ENCODE measurements around the gene KDM4D.
"Not testable (repeated sequence)": the region's sequence is repeated elsewhere in the genome, so short reads cannot be mapped to it uniquely, and the experiment has no call there.

Gene KDM4D

DNA sequence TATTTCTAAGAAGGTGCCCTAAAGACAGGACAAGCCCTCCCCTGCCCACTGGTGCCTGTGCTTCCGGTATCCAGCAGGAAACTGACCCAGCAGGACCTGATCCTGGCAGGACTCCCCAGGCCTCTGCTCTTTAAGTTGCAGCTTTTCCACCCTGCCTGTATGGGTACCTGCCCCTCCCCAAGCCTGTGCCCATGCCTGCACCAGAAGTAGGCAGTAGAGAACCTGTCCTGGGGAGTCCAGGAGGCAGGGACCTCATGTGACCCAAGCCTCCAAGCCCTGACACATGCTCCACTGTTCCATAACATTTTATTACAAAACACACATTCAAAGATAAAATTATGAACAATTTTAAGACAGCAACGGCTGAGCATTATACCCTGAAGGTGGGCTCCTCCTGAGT is 14.3 kb upstream of the KDM4D start:
- no peak for DNase-seq

DNA sequence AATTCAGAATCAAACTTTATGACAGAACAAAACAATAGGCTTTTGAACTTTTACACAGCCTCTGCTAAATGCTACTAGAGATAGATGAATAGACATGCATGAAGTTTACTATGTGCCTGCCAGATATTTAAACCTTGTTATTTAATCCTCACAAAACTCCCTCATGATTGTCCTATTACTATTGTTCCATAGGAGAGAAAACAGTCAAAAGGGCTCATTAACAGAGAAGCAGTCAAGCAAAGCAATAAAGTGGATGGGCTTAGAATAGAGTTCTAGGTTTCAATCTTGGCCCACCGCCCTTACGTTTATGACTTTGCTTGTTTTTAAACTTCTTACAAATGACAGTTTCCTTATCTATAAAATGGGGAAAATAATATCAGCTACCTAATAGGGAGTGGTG is 13.0 kb upstream of the KDM4D start:
- DNase-seq: no peak

DNA sequence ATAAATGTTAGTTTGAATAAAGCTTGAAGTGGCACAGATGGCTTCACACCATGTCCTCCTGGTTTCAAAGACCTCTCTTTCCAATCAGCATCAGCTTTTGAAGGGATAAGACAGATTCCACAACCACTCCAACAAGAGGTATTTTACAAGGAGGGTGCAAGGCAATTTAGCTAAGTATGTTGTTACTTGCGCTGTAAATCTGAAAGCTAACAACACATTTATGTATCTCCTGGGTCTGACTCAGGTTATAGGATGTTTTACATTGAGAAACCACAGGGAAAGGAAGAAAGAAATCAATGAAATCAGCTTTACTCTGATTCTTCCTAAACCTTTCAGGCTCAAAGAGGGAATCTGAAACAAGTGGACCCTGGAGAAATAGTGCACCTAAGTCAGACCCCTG is 12.3 kb upstream of the KDM4D start:
- no peak for DNase-seq

DNA sequence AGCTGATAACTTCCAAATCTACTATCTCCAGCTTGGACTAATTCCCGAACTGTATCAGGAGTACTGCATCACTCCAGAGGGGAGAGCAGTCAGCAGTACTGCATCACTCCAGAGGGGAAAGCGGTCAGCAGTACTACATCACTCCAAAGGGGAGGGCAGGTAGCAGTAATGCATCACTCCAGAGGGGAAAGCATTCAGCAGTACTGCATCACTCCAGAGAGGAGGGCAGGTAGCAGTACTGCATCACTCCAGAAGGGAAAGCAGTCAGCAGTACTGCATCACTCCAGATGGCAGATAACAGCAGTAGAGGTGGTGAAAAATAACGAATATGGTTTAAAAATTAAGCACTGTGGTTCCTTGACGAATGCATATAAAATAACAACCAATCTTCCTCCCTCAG is 8.6 kb upstream of the KDM4D start:
- DNase-seq: no peak

DNA sequence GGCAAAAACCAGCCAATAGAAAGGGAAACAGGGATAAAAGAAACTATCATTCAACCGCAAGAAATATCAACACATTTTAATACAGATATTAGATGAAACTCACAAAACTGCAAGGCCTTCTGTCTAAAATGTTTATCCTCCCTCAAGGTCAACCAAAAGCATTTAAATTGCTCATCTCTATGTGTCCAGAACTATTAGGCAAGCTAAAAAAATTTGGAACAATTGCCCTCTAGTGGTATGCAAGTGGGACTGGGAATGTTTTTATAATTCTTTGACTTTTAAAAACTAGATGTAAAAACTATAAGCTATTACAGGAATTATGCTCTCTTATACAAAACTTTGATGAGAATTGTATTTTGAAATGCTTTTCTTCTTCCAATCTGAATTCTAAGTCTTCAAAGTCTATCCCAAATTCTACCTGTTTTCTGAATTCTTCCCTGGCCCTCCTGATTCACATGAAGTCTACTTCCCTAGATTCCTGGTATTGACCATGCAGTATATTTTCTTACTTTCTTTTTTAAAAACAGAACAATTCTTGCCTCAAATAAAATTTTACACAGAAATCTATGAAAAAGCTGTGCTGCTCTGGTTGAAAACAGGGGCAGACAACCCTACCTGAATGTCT is 5.1 kb upstream of the KDM4D start:
- DNase-seq: peak; percentile 21

DNA sequence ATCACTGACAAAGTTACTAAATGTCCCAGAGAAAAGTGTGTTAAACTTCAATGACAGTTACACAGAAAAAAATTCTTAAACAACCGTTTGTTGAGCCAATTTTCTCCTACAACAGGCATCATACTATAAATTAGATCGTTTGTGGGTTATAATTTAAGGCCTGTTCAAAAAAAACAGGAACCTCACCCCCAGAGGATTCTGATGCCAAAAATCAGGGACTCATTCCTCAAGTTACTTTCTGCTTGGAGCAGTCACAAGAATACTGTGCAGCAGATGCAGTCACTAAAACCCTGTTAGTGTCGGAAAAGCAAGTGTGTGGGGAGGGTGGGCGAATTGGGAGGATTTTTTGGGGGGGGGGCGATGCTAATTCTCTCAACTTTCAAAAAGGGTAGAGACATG is 810 bp upstream of the KDM4D start:
- no peak for DNase-seq

DNA sequence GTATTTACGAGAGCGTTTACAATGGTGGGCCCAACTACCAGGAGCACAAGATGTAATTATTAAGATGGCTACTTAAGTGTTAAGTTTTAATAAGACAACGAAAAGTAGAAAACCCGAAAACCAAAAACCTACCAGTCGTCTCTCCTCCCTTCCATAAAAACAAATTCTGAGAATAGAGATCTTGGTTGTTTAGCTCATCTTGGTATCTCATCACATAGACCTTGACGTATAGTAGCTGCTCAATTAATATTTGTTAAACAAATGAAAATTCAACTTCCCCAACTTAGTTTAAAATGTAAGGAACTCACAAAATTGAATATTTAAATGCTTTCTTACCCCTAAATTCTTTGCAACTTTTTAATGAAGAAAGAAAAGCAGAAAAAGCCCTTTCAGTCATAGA is 669 bp downstream of the KDM4D start:
- DNase-seq: no peak

DNA sequence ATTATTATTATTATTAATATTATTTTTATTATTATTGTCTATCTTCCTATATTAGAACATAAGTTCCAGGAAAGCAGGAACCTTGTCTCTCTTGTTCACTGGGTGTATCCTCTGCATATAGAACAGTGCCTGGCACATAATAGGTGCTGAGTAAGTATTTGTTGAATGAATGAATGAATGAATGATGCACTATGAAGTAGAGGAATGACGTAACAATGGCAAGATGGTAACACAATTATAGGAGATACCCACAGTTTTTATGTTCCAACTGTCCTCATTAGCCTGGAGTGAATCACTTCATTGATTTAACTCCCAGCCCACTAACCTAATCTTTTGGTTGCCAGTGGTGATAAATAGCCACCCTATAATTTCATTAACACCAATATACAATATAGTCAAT is 2.1 kb downstream of the KDM4D start:
- no peak for DNase-seq

DNA sequence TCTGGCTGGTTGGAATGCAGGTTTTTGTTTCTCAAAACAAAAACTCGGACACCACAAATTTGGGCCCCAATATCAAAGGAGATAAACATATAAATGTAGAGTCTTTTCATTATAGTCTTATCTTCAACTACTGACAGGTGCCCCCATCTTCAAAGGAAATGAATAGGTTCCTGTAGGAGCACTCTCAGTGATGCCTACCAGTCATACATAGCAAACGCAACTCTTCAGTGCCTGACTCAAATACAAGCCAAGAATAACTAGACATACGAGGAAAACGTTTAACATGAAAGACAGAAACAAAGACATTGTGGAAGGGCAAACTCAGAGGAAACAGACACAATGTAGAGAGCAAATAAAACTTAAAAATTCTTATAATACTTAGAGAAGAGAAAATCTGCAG is 13.9 kb downstream of the KDM4D start:
- no peak for DNase-seq

DNA sequence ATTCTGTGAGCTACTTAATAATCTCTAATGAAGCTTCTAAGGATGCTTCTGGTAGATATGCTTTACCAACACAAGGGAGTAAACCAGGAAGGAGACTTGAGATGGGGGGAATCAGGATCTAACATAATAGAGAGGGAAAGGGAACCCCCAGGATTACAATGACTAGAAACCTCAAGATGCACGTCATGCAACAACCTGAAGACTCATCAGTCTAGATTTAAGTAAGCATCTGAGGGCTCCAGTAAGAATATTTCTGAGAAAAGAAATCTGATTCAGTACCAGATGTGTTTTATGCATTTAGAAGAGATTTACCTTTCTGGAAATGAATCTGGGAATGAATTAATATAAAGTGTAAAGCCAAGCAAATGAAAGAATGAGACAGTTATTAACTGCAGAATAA is 15.2 kb downstream of the KDM4D start:
- no peak for DNase-seq

DNA sequence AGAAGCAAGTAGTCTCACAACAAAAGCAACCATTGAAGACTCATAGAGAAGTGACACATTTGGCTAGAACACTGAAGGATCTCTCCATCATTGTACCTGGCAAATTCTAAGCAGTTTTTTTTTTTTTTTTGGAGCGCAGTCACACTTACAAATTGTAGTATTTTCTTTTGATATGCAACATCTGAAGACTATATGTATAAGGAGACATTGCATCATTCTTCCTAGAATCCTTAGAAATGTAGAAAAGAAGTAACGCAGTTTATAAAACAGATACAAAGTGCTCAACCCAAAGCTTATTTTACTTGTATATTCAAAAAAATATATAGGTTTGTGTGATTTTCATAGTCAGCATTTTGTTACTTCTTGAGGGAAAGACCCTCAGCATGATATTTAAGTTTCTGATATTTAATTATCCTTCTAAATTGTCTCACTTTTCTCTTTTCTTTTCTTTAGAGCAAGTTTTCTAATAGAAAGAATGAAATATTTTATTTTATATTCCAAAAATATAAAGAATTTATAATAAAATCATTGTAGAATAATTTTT is 20.0 kb downstream of the KDM4D start:
- DNase-seq: no peak

DNA sequence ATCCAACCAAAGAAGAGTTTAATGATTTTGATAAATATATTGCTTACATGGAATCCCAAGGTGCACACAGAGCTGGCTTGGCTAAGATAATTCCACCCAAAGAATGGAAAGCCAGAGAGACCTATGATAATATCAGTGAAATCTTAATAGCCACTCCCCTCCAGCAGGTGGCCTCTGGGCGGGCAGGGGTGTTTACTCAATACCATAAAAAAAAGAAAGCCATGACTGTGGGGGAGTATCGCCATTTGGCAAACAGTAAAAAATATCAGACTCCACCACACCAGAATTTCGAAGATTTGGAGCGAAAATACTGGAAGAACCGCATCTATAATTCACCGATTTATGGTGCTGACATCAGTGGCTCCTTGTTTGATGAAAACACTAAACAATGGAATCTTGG is 23.9 kb downstream of the KDM4D start:
- DNase-seq: no peak

DNA sequence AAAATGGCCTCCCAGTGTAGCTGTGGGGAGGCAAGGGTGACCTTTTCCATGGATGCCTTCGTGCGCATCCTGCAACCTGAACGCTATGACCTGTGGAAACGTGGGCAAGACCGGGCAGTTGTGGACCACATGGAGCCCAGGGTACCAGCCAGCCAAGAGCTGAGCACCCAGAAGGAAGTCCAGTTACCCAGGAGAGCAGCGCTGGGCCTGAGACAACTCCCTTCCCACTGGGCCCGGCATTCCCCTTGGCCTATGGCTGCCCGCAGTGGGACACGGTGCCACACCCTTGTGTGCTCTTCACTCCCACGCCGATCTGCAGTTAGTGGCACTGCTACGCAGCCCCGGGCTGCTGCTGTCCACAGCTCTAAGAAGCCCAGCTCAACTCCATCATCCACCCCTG is 24.8 kb downstream of the KDM4D start:
- no peak for DNase-seq

DNA sequence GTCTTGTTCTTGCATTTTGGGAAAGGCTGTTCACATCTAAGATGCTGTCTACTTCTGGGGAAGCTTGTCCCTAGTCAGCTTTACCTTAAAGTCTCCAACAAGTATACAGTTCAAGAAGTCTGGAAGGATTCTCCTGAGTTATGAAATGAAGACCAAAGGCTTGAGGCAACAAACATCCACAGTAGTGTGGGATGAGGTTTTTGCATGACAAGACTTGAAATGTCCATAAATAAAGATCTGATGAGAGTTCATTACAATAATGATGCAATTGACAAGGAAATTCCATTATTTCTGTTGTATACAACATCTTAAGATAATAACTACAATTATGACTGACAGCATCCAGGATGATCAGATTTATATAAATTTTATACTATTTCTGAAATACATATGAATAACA is 30.2 kb downstream of the KDM4D start:
- no peak for DNase-seq

DNA sequence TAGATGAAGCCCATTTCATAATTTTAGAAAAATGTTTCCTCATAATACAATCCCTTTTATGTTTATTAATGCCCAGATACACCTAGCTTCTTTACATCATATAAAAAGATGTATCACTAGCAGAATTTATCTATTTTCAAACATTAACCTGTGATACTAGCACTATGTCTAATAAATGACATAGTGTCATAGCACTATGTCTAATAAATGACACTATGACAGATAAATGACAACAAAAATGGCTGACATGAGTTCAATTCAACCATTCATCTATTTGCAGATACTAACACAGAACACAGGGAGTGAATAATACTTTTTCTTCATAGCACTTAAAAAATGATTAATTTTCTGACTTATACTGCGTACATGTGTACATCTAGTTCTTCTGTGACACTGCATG is 32.1 kb downstream of the KDM4D start:
- DNase-seq: no peak

DNA sequence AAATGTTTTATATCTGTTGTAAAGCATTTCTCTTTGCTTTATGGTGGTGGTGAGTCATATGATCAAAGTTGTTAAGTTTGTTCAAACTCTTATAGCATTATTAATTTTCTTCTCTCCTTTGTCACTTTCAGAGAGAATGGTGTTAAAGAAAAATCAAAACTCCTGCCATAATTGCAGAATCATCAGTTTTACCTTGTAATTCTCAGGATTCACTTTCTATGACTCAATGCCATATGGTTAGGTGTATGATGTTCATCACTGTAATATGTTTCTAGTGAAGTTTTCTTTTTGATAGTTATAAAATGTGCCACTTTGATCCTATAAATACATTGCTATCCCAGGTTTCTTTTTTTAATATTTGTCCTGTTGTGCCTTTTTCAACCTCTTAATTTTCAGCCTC is 37.9 kb downstream of the KDM4D start:
- no peak for DNase-seq

DNA sequence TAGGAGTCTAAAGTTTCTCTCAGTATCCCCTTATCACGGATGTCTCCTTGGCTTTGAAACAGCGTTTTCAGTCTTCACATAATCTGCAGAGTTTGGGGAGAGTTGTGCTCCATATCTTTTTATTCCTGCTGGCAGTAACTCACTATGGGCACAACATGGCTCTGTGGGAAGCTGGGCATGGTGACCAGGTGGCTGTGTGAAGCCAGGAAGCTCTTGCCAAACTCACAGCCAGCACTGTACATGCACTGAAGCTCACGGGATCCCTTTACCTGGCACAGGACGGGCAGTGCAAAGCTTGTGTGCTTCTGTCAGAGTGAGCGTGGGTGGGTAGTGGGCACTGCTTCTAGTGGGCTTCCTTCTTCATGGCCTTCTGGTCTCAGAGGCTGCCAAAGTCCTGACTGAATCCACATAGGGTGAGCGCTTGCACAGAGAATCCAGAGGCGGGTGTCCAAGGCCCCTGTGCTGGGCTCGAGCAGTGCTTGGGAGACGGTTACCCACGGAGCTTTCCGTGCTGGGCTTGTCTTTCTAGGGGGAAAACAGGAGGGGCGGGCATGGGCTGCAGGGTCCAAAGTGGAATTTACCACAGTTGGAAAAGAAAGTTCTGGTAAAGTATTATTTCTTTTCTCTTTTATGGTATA is 40.8 kb downstream of the KDM4D start:
- no peak for DNase-seq

DNA sequence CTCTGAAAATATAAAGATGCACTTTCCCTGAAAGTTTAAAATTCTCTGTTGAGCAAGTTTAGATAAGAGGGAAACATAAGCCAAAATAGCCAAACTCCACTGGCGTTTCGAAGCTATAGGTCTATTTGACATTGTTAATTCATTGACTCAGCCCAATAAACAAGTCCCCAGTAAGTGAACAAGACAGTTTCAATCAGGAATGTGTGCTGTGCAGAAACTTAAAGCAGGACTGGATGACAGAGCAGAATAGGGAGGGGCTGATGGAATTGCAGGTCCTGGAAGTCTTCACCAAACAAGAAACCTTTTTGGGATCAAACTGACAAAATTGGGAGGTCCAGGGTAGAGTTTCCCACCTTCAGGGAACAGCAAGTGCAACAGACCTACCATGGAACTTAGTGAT is 42.6 kb downstream of the KDM4D start:
- DNase-seq: no peak

DNA sequence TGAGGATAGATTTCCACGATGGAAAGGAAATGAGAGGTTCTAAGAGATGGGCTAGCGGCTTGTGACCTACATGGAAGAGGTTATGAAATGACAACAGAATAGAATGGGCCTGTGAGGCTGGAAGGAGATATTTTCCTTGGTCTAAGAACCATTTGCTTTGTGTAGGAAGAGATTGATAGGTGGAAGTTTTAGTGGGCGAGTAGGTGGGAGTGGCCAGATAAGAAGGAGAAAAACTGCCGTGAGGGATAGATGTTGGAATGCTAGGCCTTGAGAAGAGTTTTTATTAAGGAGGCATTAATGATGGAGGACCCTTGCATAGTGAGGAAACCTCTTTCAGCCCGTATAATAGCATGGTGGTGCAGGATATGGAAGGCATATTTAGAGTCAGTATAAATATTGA is 48.0 kb downstream of the KDM4D start:
- DNase-seq: not testable (repeated sequence)

DNA sequence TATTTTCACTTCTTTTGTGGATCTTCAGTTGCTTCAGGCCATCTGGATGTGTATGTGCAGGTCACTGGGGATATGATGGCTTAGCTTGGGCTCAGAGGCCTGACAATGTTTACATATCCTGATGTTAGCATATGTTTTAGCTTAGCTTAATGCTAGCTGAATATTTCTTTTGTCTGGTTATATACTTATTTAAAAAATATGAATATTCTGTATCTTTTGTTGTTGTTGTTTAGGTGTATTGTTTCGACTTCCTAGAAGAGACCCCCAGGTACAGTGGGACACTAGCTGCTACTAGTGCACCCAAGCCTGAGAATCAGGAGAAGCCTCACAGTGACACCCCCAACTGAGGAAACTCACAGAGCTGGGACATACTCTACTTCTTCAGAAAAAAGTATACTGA is 51.4 kb downstream of the KDM4D start, which contains the start of gene KDM4E:
KDM4E (plus strand) TSS at position 301 of the 400 bp plus-strand sequence. CDS start 300 bp downstream, outside the sequence.
- DNase-seq: no peak

DNA sequence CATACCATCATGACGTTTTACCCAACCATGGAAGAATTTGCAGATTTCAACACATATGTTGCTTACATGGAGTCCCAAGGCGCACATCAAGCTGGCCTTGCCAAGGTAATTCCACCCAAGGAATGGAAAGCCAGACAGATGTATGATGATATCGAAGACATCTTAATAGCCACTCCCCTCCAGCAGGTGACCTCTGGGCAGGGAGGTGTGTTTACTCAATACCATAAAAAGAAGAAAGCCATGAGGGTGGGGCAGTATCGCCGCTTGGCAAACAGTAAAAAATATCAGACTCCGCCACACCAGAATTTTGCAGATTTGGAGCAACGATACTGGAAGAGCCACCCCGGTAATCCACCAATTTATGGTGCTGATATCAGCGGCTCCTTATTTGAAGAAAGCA is 52.1 kb downstream of the KDM4D start:
- DNase-seq: not testable (repeated sequence)

DNA sequence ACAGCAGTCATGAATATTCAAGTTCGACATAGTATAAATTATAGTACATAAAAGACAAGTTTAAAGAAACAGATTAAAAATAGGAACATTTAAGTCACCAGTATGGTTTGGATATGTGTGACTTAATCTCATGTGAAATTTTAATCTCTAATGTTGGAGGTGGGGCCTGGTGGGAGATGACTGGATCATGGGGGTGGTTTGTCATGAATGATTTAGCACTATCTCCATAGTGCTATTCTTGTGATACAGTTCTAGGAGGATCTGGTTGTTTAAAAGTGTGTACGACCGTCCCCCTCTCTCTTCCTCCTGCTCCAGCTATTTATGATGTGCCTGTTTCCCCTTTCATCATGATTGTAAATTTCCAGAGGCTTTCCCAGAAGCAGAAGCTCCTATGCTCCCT is 54.8 kb downstream of the KDM4D start:
- DNase-seq: no peak

DNA sequence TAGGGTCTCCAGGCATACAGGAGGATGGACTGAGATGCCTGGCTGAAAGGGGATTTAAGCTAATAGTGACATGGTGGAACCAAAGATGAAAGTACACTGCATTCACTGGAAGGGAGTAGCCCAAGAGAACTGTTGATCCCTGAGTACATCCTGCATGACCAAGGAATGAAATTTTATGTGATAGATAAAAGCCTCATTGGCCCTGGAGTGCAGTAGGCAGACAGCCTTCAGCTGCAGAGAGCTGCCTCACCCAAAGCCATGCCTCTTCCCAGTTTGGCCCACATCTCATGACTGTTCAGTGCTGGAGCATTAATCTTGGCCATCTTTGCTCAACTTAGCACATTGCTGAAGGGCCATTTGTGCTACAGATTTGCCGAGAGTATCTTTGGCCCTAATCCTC is 59.5 kb downstream of the KDM4D start:
- DNase-seq: no peak

DNA sequence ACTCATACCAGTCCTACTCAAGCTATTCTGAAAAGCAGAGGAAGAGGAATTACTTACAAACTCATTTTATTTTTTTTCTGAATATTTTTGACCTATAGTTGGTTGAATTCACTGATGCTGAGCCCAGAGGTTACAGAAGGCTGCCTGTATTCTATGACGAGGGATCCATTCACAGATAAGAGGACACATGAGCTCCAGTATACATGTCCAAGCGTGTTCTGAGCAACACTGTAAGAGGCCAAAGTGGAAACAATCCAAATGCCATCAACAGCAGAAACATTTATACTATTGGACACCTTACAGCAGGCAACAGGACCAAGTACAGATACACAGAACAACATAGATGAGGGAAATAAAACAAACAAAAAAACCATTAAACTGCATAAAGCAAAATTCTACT is 61.8 kb downstream of the KDM4D start:
- DNase-seq: no peak

Data from hematopoietic multipotent progenitor cell treated with erythropoietin and hydrocortisone succinate and interleukin-3 and kit ligand, for 8 days (in vitro differentiated cells).